PFSK-1 (cell line): ENCODE data around the gene MDFIC2.

Experiments used
- FOXP2 ChIP-seq: optimal IDR thresholded peaks from 2 replicates; pipeline ENCODE3; 2011; ENCODE audit warnings: borderline replicate concordance, control low read depth, inconsistent platforms; ENCODE audit not compliant: insufficient read depth; ENCODE audit errors: extremely low read length, extremely low read depth
- POLR2AphosphoS5 ChIP-seq: IDR thresholded peaks from 2 replicates; pipeline ENCODE4 v1.6.1; 2012; ENCODE audit warnings: low read depth, mild to moderate bottlenecking, control low read depth, low read length, moderate library complexity
- SIN3A ChIP-seq: IDR thresholded peaks from 2 replicates; pipeline ENCODE4 v1.6.1; 2012; ENCODE audit warnings: mild to moderate bottlenecking, low read length, moderate library complexity, borderline replicate concordance; ENCODE audit not compliant: insufficient read depth
- TAF1 ChIP-seq: IDR thresholded peaks from 2 replicates; pipeline ENCODE4 v1.6.1; 2012; ENCODE audit warnings: low read length, control low read depth, borderline replicate concordance; ENCODE audit not compliant: insufficient read depth
- TF ChIP-seq, protein P1 (sequence below), 2 experiments: IDR thresholded peaks; 2 replicates each; pipeline versions ENCODE4 v1.6.1 to v1.8.0; 2011 to 2012; ENCODE audit warnings: low read depth in 2 of 2, low read length in 2 of 2, control low read depth in 1 of 2, inconsistent platforms in 1 of 2, mild to moderate bottlenecking in 1 of 2, moderate library complexity in 1 of 2; ENCODE audit not compliant: insufficient read depth in 1 of 2

The MDFIC2 gene

DNA sequence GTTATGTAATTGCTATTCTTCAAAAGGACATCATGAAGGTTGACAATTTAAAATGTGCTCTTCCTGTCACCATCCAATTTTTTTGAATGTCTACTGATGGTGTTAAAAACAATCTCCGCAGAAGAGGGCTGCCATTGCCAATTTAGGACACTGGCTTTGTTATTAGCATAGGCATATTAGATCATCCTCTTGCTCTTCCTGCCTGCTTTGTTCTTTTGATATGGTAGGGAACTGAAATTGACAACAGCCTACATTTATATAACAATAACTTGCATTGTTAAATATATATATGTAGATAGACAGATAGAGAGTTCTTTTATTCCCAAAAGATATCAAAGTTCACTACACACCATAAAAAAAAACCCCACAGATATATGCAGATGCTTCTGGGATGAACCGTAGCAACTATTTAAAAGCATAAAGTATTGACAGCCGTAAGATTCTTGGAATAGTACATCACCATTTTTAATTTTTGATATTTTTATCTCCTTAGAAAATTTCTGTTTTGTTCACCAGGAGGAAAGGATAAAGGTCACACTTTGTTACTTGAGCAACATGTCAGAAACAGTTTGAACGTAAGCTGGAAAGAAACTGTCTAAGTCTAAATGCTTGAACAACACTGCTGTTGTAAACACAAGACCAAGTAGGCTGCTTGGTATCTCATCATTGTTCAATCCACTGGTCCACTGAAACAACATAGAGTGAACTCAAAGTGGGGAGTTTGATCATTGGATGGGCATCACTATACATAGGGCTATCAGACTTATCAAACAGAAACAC, 66.5 kb downstream of the MDFIC2 start:
- TF ChIP-seq FOXP2: no peak
- TF ChIP-seq SIN3A: no peak
- no peak for TF ChIP-seq TAF1
- TF ChIP-seq, protein P1, sequence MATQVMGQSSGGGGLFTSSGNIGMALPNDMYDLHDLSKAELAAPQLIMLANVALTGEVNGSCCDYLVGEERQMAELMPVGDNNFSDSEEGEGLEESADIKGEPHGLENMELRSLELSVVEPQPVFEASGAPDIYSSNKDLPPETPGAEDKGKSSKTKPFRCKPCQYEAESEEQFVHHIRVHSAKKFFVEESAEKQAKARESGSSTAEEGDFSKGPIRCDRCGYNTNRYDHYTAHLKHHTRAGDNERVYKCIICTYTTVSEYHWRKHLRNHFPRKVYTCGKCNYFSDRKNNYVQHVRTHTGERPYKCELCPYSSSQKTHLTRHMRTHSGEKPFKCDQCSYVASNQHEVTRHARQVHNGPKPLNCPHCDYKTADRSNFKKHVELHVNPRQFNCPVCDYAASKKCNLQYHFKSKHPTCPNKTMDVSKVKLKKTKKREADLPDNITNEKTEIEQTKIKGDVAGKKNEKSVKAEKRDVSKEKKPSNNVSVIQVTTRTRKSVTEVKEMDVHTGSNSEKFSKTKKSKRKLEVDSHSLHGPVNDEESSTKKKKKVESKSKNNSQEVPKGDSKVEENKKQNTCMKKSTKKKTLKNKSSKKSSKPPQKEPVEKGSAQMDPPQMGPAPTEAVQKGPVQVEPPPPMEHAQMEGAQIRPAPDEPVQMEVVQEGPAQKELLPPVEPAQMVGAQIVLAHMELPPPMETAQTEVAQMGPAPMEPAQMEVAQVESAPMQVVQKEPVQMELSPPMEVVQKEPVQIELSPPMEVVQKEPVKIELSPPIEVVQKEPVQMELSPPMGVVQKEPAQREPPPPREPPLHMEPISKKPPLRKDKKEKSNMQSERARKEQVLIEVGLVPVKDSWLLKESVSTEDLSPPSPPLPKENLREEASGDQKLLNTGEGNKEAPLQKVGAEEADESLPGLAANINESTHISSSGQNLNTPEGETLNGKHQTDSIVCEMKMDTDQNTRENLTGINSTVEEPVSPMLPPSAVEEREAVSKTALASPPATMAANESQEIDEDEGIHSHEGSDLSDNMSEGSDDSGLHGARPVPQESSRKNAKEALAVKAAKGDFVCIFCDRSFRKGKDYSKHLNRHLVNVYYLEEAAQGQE (IDR thresholded peaks at IDR 0.05; ENCODE audit: insufficient read depth in 1 of 2, low read depth in 2 of 2, low read length in 2 of 2): no peak
- no peak for TF ChIP-seq POLR2AphosphoS5

DNA sequence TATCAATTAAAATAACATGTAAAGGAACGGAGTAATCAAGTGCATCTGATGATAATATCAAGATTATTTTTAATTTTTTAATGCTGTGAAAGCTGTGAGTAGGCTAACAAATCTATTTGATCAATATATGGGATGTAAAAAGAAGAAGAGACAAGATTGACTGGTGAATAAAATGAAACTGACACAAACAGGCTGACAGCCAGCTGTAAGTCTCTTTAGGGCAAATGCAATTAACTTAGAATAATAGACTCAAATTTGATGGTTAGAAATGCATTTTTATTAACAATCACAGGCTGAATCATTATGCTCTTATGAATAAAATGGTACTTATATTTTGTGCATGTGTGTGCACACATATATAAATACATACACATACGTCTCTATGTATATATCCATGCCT, 68.0 kb downstream of the MDFIC2 start:
- TF ChIP-seq, protein P1 (IDR thresholded peaks at IDR 0.05; ENCODE audit: insufficient read depth in 1 of 2, low read depth in 2 of 2, low read length in 2 of 2): no peak
- TF ChIP-seq SIN3A (no peak), FOXP2 (no peak), POLR2AphosphoS5 (no peak), TAF1 (no peak)

DNA sequence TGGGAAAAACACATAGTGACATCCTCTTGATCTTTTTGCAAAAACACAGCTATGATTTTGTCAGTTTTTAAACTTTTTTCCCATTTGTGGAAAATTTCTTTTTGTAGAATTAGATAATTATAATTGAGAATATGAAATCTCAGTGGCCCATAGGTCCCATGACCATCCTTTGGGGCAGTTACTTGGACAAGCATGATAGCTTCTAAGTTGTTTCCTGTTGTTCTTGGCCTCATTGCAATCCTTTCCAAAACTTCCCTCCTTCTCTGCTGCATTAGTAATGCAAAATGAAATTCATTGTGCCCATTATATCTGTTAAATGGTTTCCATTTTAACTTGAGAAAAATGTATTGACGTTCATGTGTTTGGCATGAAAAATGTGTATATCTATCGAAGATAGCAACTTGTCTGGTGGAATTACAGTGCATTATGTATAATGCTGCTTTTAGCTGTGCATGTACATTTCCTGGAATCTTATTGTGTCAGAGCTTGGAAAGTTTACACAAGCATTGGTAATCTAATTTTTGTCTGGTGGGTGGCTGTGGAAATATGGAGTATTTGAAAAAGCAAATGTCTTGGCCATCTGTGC, 70.0 kb downstream of the MDFIC2 start:
- TF ChIP-seq FOXP2 (no peak), POLR2AphosphoS5 (no peak), SIN3A (no peak), TAF1 (no peak)
- TF ChIP-seq, protein P1 (IDR thresholded peaks at IDR 0.05; ENCODE audit: insufficient read depth in 1 of 2, low read depth in 2 of 2, low read length in 2 of 2): no peak

DNA sequence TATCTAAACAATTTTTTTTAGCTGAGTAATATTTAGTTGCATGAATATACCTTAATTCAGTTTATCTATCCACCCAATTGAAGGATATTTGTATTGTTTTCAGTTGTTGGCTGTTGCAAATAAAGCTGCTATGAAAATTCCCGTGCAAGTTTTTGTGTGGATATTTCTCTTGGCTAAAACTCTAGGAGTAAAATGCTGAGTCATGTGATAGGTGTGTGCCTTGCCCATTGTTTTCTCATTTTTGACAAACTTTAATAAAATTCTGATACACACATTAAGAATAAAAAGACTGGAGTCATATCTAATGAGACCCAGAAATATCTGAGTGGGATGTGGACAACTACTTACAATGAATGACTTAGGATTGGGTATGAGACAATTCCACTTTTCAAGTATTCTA, 78.6 kb downstream of the MDFIC2 start:
- TF ChIP-seq, protein P1 (IDR thresholded peaks at IDR 0.05; ENCODE audit: insufficient read depth in 1 of 2, low read depth in 2 of 2, low read length in 2 of 2): no peak
- TF ChIP-seq FOXP2 (no peak), SIN3A (no peak), TAF1 (no peak), POLR2AphosphoS5 (no peak)
